ENCODE results near the gene TEAD1.

TEAD1 gene

DNA sequence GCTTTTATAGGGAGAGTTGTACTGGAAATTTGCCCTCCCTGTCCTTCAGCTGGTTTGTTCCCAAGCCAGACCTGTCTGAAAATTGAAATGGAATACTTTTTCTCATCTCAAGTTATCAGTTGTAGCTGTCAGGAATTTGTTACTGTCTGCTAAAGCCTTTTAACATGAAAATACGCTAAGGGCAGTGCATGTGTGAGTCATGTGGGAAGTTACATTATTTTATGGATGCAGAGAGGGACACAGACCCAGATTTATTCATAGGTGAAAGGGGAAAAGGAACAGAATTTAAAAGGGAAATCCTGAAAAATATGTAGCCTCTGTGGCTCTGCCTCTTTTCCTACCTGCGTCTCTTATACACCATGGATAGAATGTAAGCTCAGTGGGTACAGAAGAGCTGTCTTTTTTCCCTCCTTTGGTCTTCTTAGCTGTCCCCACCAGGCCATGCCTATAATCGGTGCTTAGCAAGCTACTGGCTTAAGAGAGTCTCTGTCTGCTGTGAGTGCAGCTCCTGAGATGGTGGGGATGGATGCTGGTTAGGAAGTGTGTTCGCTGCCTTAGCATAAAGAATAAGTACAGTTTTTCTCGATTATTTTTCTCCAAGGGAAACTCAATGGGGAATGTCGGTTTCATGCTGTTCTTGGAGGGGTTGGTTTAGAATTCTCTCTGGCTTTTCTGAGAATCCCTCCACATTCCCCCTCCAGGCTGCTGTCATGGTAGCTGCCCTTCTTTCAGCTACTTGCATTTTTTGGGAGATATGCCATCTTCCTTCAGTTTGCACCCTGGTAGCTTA, 166.8 kb downstream of the TEAD1 start:
- Histone ChIP-seq H3K4me1 (peaks cover 20% of the 10 kb centered on the region), H3K27me3 (no peaks in the 10 kb centered on the region), H3K9me3 (no peaks in the 10 kb centered on the region), H3K36me3 (no peaks in the 10 kb centered on the region), H3K4me3 (ENCODE audit: low read depth, low read length) (no peak overlapping the region)
- DNase-seq: no peak
- TF ChIP-seq, protein P1, sequence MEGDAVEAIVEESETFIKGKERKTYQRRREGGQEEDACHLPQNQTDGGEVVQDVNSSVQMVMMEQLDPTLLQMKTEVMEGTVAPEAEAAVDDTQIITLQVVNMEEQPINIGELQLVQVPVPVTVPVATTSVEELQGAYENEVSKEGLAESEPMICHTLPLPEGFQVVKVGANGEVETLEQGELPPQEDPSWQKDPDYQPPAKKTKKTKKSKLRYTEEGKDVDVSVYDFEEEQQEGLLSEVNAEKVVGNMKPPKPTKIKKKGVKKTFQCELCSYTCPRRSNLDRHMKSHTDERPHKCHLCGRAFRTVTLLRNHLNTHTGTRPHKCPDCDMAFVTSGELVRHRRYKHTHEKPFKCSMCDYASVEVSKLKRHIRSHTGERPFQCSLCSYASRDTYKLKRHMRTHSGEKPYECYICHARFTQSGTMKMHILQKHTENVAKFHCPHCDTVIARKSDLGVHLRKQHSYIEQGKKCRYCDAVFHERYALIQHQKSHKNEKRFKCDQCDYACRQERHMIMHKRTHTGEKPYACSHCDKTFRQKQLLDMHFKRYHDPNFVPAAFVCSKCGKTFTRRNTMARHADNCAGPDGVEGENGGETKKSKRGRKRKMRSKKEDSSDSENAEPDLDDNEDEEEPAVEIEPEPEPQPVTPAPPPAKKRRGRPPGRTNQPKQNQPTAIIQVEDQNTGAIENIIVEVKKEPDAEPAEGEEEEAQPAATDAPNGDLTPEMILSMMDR (IDR thresholded peaks at IDR 0.05; ENCODE audit: low read depth, low read length): no peak

DNA sequence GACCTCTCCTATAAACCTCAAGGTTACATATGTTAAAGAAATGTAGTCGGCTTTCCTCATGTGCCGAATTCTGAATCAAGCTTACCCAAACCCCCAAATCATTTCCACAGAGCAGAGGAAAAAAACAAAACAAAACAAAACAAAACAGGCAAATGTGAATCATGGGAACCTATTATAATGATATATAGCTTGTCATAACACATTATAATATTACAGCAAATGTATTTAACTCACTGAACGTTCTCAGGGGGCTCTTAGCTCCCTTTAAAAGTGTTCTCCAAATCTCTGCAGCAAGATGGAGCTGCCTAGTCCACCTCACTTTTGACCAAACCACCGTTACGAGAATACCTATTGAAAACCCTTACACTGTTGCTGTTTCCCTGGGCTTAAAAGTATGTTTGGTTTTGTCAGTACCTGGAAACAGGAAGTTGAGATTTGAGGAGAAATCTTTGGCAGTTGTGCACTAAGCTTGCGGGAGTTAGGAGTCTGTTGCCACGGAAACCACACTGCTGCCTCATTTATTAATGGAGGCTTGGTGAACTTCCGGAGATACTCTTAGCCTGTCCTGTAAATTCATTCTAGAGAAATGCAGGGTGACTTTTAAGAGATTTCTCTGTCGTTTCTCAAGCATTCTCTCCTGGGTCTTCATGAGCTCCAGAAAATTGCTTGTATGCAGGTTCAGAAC, 167.9 kb downstream of the TEAD1 start:
- Histone ChIP-seq H3K4me1 (peaks cover 29% of the 10 kb centered on the region), H3K4me3 (ENCODE audit: low read depth, low read length) (peak overlapping the region; percentile 43), H3K27me3 (no peaks in the 10 kb centered on the region), H3K36me3 (no peaks in the 10 kb centered on the region), H3K9me3 (no peaks in the 10 kb centered on the region)
- no peak for DNase-seq
- TF ChIP-seq, protein P1 (IDR thresholded peaks at IDR 0.05; ENCODE audit: low read depth, low read length): no peak

DNA sequence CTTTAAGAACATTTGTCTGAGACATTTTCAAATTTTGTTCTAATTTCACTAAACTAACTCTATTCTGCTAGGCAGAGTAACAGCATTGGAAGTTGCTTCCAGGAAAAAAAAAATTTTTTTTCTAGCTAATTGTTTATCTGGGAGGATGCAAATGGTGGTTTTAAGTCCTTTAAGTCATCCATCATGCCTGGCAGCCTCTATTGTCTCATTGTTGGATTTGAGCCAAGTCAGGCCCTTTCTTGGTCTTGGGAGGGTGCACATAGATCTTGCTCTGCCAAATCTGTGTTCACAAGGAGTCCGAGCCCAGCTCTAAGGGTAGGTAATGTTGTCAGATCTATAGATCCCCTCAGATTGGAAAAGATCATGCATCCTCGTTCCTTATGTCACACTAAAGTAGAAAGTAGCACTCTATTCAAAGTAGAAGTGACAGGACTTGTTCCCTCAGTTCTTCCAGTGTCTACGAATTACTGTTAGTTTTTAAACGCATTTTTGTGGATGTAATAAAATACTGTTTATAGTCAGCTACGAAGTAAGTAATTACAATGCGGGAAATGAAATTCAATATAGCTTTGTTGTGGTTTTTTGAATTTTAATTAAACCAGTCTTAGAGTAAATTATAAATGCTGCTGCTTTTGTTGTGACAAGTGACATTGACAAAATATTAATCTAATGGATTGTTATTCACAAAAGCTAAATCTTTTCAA, 168.9 kb downstream of the TEAD1 start:
- Histone ChIP-seq H3K4me1 (peaks cover 29% of the 10 kb centered on the region), H3K36me3 (no peaks in the 10 kb centered on the region)
- TF ChIP-seq, protein P1 (IDR thresholded peaks at IDR 0.05; ENCODE audit: low read depth, low read length): no peak

DNA sequence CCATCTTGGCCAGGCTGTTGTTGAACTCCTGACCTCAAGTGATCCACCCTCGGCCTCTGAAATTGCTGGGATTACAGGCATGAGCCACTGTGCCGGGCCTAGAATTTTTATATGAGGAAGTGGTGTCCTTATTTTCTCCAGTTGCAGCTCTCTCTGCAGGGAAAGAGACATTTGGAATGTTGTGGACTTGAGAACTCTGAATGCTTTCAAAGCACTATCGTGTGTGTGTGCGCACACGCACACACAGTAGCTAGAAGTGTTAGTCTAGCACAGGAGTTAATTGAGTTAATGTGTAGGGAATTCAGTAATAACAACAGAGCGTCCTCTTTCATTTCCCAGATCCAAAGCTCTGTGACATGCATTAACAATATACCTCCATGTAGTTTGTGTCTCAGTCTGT, 170.9 kb downstream of the TEAD1 start:
- Histone ChIP-seq H3K9me3 (no peaks in the 10 kb centered on the region), H3K27me3 (no peaks in the 10 kb centered on the region), H3K4me1 (peaks cover 29% of the 10 kb centered on the region), H3K4me3 (ENCODE audit: low read depth, low read length) (no peak overlapping the region), H3K36me3 (no peaks in the 10 kb centered on the region)
- no peak for DNase-seq
- TF ChIP-seq, protein P1 (IDR thresholded peaks at IDR 0.05; ENCODE audit: low read depth, low read length): no peak

More for the DNA sequence above, 168.9 kb downstream of the TEAD1 start:
- Histone ChIP-seq H3K9me3 (no peaks in the 10 kb centered on the region), H3K27me3 (no peaks in the 10 kb centered on the region), H3K4me3 (ENCODE audit: low read depth, low read length) (peak overlapping the region; percentile 43)
- peak; percentile 53 for DNase-seq

DNA sequence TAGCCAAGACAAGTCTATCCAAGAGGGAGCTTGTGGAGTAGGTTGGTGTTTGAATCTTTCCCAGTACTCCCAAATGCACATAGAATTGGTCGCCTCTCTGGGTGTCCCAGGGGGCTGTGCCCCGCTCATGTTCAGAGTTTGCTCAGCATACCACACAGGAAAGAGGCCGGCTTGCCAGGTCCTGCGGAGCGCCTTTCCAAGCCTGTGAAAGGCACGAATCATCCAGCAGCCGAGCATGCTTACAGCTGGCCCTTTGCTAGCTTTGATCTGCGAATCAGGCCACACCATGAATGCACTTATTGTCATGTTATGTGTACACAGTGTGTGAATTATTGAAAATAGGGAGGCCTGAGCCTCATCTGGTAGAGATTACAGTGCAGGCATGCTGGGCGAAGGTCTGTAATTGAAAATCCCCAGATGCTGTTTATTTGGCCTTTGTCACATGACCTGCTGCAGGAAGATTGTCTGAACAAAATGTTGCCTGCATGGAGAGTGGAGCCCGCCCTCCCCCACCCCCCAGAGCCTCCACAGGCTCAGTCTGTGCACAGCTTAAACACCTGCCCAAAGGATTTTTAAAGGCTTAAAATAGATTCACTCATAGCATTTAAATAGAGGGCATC, 171.6 kb downstream of the TEAD1 start:
- no peak overlapping the region; the same call in 1 of the 2 replicates for H3K4me3 ChIP-seq (ENCODE audit: low read depth, low read length)
- TF ChIP-seq, protein P1 (IDR thresholded peaks at IDR 0.05; ENCODE audit: low read depth, low read length): no peak
- peak; percentile 60 for DNase-seq
- no peaks in the 10 kb centered on the region for H3K27me3 ChIP-seq
- no peaks in the 10 kb centered on the region for H3K36me3 ChIP-seq
- H3K4me1 ChIP-seq: peaks cover 29% of the 10 kb centered on the region
- H3K9me3 ChIP-seq: no peaks in the 10 kb centered on the region

All from BE2C (cell line).